DMS153 treated with DMSO at 0.1 percent for 48 hours (cell line): Measurements from ENCODE around the gene NFATC1.

ENCODE experiments used
- DNase-seq: peaks from one replicate; lab custom pipeline; 2025; ENCODE audit not compliant: unreplicated experiment; lab: John Stamatoyannopoulos, UW

Gene NFATC1

DNA sequence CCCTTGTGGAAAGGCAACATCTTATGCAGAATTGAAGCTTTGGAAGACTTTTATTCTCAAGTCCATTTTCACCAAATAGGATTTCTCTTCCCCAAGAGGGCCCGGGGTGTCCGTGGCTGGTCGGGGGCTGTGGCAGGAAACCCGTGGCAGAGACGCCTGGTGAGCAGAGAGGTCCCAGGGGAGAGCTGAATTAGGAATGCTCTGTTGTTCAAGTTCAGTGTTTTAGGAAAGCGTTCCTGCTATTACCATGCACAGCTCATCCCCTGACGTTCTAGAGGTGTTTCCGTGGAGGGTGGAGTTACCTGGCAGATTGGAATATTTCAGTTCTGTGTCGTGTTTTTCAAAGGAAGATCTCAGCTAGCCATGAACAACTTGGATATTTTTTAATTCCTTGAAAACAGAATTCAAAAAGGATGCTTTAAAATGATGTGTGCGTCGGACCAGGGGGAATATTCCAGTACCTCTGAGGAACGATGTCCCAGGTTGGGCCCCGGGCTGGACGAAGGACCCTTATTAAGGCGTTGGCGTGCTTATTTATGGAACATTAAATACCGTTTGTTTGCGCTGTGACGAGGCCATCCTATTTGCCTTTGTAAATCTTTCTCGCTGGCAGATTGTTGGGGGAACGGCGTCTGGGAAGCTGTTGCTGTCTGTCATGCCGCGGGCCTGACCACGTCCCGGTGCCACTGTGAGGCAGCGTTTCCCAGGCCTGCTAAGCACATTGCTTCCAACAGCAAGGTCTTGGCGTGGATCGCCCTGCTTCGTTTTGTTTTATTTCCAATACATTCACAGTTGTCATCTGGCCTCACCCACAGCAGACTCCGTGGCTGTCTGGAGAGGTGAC, 8.2 kb downstream of the NFATC1 start:
- no peak for DNase-seq

DNA sequence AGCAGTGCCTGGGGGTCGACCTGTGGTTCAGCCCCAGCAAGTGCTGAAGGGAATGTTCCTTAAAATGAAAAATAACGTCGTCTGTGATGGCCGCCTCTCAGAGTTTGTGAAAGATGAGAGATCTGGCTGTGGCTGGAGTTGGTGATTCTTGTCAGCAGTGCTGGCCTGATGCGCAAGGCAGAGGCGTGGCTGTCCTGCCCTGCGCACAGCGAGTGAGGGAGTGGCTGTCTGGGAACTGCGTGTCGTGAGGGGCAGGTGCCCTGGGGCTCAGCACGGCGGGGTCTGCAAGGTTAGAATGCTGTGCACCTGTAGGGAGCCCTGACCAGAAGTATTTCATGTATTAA, 8.8 kb downstream of the NFATC1 start:
- DNase-seq: no peak

DNA sequence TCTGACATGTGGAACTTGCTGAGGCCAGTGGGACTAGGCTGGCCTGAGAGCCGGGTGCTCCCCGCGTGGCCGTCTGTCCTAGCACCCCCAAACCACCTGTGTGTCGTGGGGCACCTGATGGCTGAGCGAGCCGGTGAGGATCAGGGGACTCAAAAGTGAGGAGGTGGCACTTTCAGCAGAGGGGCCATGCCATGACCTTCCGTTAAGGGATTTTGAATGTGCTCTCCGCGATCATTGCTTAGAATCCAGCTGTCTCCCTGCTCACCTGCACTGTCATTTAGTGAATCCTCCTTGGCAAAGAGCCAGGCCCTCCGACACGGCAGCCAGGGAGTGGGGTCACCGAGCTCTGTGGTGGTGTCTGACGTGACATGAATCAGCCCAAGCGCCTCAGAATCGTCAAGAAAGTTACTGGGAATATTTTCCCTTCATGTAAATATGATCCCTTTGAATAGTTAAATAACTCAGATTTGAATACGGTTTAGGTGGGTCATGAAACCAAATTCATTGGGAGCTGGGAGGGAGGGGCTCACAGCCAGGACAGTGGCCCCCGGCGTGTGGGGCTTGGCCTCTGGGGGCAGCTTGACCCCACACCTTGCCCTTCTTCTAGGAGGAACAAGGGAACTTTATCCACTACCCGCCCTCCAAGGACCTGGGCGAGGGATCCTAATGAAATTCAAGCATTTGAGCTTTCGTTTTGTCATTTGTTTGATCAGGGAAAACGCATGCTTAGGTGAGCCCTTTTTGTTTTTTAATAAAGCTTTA, 9.5 kb downstream of the NFATC1 start:
- DNase-seq: no peak

DNA sequence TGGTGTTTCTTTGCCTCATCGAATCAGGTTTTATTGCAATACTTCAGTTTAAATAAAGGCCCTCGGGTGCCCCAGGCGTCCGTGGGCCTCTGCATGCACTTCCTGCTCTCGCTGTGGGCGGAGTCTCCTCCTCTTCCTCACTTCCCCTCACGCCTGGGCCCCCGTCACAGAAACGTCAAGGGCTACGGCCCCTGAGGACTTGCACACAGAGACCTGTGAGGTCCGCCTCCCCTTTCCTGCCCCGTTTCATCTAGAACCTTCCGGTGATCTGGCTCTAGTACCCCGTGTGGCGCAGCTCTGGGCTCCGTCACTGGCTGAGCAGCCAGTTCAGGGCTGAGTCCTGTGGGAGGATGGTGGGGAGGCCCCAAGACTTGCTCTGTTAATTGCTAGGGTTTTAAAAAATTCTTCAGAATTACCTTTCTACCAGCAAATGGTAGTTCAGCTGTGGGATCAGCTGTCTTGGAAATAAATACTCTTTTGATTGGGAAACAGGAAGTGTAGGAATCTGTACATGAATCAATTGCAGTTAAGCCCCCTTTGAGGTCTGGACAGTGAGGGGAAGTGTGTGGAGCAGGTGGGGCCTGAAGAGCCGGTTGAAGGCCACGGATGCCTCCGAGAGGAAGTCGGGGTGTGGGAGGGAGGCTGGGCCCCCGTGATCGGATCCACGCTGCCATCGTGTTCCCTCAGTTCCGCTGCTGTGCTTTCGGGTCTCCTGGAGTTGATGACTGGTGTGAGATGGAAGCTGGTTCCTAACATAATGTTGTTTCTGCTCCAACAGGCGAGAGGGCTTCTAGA, 10.2 kb downstream of the NFATC1 start:
- no peak for DNase-seq

DNA sequence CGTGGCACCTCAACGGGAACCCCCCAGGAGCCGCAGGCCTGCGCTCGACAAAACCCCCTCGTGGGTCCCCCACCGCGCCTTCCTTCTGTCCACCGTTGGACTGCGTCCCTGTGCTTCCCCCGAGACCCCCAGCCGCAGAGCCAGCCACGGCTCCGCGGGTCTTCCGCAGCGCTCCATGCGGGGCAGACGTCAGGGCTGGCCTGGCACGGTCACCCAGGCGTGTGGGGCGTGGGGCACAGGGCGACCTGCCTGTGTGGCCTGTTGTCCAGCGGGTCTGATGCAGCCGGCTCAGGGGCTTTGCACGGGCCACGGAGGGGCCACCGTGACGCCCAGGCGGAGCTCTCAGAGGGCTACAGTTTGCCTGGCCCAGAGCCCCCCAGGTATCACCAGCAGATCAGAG, 11.0 kb downstream of the NFATC1 start:
- DNase-seq: no peak

DNA sequence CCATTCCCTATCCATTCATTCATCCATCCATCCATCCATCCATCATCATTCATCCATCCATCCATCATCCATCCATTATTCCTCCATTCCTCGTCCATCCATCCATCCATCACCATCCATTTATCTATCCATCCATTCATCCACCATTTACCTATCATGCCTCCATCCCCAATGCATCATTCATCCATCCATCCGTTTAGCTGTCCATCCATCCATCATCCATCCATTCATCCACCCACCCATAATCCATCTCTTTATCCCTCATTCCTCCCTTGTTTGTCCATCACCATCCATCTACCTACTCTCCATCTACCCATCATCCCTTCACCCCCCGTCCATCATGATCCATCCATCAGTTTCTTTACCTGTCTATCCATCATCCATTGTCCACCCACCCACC, 13.6 kb downstream of the NFATC1 start:
- DNase-seq: no peak

DNA sequence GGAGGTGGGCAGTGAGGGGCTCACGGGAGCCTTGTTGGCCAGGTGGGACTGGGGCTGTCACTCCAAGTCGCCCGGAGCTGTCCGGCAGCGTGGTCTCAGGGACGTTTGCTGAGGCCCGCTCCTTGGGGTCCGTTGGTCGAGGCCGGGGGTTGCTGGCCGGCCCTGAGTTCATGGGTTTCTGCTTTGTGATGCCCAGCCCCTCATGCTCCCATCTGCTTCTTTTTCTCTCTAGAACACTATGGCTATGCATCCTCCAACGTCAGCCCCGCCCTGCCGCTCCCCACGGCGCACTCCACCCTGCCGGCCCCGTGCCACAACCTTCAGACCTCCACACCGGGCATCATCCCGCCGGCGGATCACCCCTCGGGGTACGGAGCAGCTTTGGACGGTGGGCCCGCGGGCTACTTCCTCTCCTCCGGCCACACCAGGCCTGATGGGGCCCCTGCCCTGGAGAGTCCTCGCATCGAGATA, 14.5 kb downstream of the NFATC1 start:
- no peak for DNase-seq

DNA sequence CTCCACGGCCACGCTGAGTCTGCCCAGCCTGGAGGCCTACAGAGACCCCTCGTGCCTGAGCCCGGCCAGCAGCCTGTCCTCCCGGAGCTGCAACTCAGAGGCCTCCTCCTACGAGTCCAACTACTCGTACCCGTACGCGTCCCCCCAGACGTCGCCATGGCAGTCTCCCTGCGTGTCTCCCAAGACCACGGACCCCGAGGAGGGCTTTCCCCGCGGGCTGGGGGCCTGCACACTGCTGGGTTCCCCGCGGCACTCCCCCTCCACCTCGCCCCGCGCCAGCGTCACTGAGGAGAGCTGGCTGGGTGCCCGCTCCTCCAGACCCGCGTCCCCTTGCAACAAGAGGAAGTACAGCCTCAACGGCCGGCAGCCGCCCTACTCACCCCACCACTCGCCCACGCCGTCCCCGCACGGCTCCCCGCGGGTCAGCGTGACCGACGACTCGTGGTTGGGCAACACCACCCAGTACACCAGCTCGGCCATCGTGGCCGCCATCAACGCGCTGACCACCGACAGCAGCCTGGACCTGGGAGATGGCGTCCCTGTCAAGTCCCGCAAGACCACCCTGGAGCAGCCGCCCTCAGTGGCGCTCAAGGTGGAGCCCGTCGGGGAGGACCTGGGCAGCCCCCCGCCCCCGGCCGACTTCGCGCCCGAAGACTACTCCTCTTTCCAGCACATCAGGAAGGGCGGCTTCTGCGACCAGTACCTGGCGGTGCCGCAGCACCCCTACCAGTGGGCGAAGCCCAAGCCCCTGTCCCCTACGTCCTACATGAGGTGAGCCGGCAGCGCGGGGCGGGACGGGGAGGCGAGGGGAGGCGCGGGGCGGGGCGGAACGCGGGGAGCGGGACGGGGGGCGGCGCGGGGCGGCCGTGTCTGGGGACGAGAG, 15.2 kb downstream of the NFATC1 start:
- no peak for DNase-seq

DNA sequence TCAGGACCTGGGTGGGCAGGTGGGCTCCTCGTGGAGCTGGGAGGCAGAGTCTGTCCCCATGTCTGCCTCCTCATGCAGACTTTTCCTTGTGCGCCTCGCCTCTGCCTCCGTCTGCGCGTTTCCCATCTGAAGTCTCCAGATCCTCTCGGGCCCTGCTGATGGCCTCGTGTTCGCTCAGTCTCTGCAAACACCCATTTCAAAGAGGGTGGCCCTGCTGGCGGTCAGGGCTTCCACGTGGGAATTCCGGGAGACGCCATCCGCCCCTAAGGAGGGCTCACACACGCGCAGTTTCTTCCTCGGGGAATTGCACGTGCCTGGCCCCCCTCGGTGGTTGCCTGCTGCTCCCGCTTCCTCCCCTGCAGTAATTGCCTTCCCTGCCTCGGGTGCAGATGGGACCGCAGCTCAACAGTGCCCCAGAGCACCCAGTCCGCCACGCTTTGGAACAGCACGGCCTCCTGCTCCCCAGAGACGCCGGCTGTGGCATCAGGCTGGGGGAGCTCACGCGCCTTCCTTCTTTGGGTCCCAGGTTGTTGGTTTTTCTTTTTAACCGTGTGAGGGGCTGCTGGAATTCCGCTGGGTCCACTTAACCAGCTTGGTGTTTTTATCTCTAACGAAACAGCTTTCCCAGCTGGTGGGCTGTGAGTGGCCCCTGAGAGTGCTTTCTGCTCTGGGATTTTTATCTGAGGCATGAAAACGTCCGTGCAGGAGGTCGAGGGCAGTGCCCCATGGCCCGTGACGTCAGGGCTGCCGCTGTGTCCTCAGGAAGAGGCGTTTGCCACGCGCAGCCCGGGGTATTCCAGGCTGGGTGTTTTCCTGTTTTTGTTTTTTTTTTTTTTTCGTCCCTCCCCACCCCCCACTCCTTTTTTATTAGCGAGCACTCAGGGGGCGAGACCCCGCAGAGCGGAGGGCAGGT, 16.1 kb downstream of the NFATC1 start:
- DNase-seq: no peak

DNA sequence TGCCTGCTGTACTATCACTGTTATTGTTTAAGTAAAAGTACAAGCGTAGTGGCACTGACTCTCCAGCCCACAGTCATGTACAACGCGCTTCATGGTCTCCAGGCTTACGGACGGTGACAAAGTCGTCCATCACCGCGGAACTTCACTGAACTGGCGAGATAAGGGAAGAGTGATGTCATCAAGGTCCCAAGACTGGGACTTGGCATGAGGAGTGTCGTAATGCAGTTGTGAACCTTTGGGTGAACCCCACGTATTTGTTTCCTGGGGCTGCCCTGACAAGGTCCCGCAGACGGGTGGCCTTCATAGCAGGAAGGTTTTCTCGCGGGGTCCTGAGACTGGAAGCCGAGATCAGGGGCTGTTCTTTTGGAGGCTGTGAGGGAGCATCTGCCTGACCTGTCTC, 17.3 kb downstream of the NFATC1 start:
- DNase-seq: no peak

DNA sequence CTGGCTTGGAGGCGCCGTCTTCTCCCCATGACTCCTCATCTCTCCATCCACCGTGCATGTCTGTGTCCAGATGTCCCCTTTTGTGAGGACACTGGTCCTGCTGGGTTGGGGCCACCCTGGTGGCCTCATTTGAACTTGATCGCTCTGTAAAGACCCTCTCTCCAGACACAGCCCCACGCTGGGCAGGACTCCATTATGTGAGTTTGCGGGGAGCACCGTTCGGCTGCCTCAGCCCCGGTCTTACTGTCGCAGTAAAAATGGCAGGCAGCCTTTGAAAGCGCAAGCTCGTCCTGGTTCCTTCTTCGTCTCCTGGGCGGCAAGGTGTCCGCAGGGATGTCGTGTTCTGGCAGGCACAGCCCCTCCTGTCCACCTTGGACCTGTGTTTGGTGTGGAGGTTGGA, 17.7 kb downstream of the NFATC1 start:
- no peak for DNase-seq

DNA sequence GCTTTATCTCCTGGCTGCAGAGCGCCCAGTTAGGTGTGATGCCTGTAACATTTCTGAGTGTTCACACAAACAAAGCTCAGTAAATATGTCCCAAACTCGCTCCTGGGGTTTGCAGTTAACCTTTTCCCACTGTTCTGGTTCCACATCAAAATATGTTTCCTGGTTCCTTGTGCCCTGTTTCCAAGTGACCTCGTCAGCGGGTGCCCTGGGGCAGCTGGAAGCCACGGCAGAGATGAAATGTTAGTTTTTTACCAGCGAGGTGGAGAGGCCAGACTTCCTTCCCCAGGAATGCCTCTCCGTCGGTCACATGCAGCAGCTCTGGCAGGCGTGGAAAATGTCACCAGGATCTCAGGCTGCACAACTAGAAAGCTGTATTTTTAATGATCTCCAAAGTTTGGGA, 18.2 kb downstream of the NFATC1 start:
- DNase-seq: no peak

DNA sequence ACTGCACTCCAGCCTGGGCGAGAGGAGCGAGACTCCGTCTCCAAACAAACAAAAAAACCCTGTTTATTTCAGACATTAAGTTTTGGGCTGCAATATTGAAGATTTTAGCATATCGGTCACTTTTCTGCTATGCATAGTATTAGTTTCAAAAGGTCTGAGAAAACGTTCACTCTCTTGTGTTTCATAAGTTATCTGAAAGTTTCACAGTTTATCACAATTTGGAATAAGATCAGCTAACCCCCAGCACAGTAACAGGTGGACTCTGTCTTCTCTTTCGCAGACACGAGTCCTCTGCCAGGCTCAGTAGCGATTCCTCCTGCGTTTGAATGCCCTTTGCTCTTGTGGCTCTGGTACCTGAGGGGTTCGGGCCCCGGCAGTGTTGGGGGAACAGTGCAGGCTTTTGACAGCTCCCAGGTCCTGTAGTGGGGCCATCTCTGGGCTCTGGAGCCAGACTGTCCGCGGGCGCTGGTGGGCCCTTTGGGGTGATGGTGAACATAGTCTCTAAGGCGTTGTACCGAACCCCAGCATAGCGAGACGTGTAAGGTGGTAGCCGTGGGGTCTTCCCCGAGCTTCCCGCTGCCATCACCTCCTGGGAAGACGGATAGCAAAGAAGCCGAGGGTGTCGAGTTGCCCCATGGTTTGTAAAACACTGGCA, 20.4 kb downstream of the NFATC1 start:
- no peak for DNase-seq

DNA sequence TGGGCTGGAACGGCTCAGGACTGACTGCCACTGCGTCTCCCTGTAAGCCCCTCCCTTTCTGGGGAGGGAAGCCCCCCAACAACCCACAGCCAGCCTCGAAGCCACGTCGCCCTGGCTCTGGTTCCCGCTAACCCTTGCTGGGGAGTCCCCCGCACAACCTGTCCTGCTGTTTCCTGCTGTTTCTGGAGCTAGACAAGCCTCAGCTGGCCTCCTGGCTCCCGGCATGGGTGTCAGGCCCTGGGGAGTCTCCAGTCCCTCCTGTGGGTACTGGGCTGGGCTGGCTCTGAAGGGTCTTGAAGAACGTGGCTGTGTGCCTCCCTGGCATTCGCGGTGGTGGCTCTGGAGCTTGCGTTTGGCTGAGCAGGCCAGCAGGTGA, 20.9 kb downstream of the NFATC1 start:
- no peak for DNase-seq

DNA sequence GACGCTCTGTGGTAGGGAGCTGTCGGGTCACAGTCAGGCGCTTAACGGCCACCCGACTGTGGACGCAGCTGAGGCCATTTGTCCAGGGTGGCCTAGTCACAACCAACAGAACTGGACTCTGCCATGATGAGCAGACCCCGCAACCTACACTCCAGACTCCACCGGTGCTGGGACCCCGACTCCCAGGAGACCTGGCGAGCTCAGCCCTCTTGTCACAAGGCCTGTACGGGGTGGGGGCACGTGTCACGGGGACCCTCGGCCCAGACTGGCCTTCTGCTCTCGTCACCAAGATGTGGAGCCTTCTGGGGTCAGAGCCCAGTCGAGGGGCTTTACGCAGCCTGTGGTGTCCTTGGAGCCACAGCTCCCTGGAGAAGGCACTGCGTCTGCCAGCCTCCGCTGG, 22.5 kb downstream of the NFATC1 start:
- no peak for DNase-seq

DNA sequence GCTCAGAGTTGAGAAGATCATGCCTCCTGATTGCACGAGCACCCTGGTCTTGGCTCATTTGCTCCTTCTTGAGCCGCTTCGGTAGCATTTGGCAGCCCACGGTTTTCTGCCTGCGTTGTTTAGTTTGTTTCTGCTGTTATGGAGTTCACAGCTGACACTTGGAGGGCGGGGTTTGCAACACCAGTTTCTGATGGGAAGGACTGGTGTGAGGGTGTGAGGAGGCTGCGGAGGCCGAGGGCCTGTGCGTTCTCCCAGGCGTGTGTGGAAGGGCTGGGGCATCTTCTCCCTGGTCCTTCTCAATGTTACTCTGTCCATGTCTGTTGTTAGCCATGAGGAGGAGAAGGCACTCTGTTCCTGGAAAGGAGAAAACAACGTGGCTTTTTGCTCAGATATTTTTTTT, 22.9 kb downstream of the NFATC1 start:
- DNase-seq: no peak

DNA sequence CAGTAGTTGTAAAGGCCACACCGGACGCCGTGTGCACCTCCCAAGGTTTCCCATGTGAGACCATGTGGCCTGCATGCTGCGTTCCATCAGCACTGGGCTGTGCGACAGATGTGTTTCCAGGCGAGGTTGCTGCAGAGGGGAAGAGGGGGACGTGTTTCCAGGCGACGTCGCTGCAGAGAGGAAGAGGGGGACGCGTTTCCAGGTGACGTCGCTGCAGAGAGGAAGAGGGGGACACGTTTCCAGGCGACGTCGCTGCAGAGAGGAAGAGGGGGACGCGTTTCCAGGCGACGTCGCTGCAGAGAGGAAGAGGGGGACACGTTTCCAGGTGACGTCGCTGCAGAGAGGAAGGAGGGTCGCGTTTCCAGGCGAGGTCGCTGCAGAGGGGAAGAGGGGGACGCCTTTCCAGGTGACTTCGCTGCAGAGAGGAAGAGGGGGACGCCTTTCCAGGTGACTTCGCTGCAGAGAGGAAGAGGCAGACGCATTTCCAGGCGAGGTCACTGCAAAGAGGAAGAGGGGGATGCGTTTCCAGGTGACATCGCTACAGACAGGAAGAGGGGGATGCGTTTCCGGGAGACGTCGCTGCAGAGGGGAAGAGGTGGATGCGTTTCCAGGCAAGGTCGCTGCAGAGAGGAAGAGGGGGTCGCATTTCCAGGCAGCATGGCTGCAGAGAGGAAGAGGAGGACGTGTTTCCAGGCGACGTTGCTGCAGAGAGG, 24.5 kb downstream of the NFATC1 start:
- no peak for DNase-seq

DNA sequence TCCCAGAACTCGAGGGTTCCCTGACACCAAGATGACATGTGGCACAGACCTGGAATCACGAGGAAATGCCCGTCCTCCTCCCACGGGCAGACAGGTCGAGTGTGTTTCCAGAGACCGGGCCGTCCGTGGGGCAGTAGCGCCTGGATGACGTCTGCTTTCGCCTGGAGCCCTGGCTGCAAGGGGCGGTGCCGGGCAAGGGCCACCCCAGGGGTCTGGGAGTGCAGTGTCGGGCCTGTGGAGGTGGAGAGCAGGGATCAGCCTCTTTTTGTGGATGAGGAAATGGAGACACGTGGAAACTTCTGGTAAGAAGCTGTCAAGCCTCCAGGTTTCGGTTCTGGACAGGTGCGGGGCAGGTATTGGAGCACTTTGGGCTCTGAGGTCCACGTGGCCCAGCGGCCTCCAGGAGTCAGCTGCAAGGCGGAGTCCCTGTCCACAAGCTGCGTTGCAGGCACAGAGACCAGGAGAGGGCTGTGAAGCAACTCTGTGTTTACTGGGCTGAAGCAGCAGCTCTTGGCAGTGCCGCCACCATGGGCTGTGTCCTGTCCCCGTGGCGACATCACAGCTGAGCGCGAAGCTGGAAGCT, 25.6 kb downstream of the NFATC1 start:
- no peak for DNase-seq
